Astrocyte of the spinal cord (primary cell): ENCODE measurements around the gene NEDD1.
A peak's percentile ranks its signal among the peaks of the same experiment; 100 is the strongest.

Source experiments
- DNase-seq: peaks from one replicate; pipeline ENCODE4 v3.0.0; 2011; ENCODE audit warnings: low read depth, low spot score
- H3K4me3 ChIP-seq: 2 replicates; pipeline ENCODE4 v1.5.1; 2011; ENCODE audit warnings: low read depth, mild to moderate bottlenecking, low read length, moderate library complexity
- CTCF ChIP-seq: IDR thresholded peaks from 2 replicates; pipeline ENCODE4 v1.5.1; 2012; ENCODE audit warnings: low read depth, mild to moderate bottlenecking, low read length, inconsistent platforms
- in situ Hi-C: cut with HindIII; loops from 2 replicates; pipeline ENCODE4 v1.10.0; 2017; ENCODE audit warnings: low sequenced_read_pairs

NEDD1 gene, protein sequence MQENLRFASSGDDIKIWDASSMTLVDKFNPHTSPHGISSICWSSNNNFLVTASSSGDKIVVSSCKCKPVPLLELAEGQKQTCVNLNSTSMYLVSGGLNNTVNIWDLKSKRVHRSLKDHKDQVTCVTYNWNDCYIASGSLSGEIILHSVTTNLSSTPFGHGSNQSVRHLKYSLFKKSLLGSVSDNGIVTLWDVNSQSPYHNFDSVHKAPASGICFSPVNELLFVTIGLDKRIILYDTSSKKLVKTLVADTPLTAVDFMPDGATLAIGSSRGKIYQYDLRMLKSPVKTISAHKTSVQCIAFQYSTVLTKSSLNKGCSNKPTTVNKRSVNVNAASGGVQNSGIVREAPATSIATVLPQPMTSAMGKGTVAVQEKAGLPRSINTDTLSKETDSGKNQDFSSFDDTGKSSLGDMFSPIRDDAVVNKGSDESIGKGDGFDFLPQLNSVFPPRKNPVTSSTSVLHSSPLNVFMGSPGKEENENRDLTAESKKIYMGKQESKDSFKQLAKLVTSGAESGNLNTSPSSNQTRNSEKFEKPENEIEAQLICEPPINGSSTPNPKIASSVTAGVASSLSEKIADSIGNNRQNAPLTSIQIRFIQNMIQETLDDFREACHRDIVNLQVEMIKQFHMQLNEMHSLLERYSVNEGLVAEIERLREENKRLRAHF

GRCh38 chr12:96906849-96907670 lies at the start of gene NEDD1:
Gene NEDD1 (plus strand): TSS chr12:96907257. CDS start chr12:96909760, 2,503 bp downstream.
- peak; percentile 83 for DNase-seq
- in situ Hi-C loops = no loop called here
- TF ChIP-seq CTCF = no peak
- peak within 1 kb of the TSS; percentile 80 for H3K4me3 ChIP-seq

DNA sequence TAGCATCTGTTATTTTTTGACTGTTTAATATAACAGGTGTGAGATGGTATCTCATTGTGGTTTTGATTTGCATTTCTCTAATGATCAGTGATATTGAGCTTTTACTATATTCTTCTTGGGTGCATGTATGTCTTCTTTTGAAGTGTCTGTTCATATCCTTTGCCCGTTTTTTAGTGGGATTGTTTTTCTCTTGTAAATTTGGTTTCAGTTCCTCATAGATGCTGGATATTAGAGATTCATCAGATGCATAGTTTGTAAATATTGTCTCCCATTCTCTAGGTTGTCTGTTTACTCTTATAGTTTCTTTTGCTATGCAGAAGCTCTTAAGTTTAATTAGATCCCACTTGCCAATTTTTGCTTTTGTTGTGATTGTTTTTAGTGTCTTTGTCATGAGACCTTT lies 48.9 kb upstream of the NEDD1 start:
- in situ Hi-C loops = no loop called here
- TF ChIP-seq CTCF = no peak
- no peak overlapping the region for H3K4me3 ChIP-seq
- DNase-seq = no peak

GRCh38 chr12:96861656-96862055 lies 45.4 kb upstream of the NEDD1 start:
- peak; percentile 50 for DNase-seq
- no peak for TF ChIP-seq CTCF
- H3K4me3 ChIP-seq = no peak overlapping the region
- in situ Hi-C loops = no loop called here

DNA sequence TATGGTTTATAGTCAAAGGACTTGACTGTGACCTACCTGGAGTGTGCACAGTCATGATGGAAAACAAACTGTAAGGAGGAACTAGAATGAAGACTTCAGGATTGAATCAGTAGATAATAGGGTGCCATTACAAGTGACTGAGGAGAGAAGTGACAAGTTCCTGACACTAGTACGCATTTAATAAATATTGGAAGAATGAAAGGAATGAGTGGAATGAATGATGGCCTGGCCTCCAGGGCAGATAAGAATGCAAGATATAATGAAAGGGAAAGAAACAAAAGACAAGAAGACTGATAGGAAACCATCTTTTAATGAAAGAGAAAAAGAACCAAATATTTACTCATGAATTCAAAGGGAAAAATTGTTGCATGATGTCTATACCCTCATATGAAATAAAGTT lies 44.7 kb upstream of the NEDD1 start:
- TF ChIP-seq CTCF = no peak
- in situ Hi-C loops = no loop called here

GRCh38 chr12:96864335-96864734 lies 42.7 kb upstream of the NEDD1 start:
- TF ChIP-seq CTCF = no peak
- in situ Hi-C loops = no loop called here
- no peak for DNase-seq
- no peak overlapping the region for H3K4me3 ChIP-seq

More for the DNA sequence above, 44.7 kb upstream of the NEDD1 start:
- H3K4me3 ChIP-seq = no peak overlapping the region
- no peak for DNase-seq

DNA sequence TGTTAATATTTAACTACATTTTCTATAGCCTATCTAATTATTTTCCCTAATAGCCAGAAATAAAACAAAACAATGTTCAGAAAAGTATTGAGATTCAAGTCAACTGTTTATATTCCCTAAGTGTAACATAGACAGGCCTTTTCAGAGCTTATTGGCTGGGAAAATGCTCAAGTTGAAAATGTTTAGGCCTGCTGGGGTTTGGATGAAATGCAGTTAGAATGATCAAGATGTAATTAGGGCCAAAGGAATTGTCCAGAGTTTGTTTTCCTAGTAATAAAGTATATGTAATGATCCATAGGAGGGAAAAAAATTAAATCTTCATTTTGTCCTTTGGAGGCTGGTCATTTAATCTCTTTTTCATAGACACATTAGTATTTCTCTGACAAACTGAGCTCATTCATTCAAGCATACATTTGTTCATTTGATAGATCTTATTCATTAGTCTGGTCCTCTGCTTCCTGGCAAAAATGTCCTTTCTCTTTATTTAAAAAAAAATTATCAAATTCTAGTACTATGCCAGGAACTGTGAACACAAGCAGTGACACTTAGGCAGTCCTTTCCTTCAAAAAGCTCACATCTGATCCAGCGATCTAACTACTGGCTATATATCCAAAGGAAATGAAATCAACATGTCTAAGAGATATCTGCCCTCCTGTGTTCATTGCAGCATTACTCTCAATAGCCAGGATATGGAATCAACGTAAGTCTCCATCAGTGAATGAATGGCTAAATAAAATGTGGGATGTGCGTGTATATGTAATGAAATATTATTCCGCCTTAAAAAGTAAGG lies 40.1 kb upstream of the NEDD1 start:
- no peak for DNase-seq
- no peak for TF ChIP-seq CTCF
- in situ Hi-C loops = no loop called here
- no peak overlapping the region for H3K4me3 ChIP-seq
